Stimulated activated CD4-positive, alpha-beta T cell treated with anti-CD3 and anti-CD28 coated beads, Interleukin-1b, Interleukin-23, amount 100 ng/mL, for 1 hour (primary cell): ENCODE measurements around the gene OR2H1.

Experiments used
- DNase-seq, 2 donors: peaks; one replicate each; pipeline ENCODE4 v3.0.0-alpha.2; 2020; ENCODE audit warnings: low read depth in 2 of 2

Gene OR2H1

GRCh38 chr6:29510202-29510601, 53.2 kb downstream of the OR2H1 start:
- DNase-seq, result no peak

- no peak for DNase-seq
These were observed 53.9 kb downstream of the OR2H1 start for GRCh38 chr6:29510746-29511300.
